Astrocyte of the cerebellum (primary cell): ENCODE data around the gene NEURL1.

ENCODE experiments used
- DNase-seq: peaks from one replicate; pipeline ENCODE4 v3.0.0-alpha.2; 2011; ENCODE audit warnings: low read depth
- H3K4me3 ChIP-seq: 2 replicates; pipeline ENCODE4 v1.5.1; 2011; ENCODE audit warnings: mild to moderate bottlenecking, low read depth, low read length, moderate library complexity
- in situ Hi-C: cut with HindIII; loops from 2 replicates; pipeline ENCODE4 v1.10.0; 2017; ENCODE audit warnings: low sequenced_read_pairs
- TF ChIP-seq, protein P1 (sequence below): IDR thresholded peaks from 2 replicates; pipeline ENCODE4 v1.5.1; 2012; ENCODE audit warnings: low read length, low read depth, moderate library complexity, mild to moderate bottlenecking; ENCODE audit errors: missing control alignments

NEURL1 gene

DNA sequence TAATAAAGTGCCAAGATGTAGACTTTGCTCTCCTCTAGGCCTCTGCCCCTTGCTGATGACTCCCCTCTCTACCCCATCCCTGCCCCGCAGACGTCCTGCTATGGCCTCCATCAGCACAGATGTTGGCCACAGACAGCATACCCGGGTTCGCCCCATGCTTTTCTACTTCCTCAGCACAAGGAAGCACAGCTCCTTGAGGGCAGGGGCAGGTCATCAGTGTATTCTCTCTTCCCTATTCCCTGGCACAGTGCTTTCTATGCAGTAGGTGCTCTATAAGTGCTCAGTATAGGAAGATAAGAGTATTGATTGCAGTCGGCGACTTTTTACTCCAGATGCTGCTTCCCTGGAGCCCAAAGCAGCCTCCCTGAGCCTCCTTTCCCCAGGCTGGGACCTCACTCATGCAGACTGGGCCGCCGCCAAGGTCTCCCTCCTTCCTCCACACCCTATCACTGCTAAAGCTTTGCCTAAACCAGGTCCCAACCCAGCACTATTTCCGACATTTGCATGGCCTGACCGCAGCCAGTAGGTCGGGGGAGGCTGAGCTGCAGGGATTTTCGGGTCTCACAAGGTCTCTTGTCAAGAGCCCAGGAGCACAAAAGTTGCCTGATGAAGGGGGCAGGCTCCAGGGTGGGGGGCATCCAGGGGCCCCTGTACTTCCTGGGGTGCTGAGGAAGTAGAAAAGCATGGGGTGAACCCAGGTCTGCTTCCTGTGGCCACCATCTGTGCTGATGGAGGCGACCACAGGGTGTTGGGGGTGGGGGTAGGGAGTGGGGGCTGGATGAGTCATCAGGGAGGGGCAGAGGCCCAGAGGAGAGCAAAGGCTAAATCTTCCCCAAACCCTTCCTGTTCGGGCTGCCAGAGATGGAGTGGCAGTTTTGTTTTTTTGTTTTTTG, 22.5 kb upstream of the NEURL1 start:
- TF ChIP-seq, protein P1, sequence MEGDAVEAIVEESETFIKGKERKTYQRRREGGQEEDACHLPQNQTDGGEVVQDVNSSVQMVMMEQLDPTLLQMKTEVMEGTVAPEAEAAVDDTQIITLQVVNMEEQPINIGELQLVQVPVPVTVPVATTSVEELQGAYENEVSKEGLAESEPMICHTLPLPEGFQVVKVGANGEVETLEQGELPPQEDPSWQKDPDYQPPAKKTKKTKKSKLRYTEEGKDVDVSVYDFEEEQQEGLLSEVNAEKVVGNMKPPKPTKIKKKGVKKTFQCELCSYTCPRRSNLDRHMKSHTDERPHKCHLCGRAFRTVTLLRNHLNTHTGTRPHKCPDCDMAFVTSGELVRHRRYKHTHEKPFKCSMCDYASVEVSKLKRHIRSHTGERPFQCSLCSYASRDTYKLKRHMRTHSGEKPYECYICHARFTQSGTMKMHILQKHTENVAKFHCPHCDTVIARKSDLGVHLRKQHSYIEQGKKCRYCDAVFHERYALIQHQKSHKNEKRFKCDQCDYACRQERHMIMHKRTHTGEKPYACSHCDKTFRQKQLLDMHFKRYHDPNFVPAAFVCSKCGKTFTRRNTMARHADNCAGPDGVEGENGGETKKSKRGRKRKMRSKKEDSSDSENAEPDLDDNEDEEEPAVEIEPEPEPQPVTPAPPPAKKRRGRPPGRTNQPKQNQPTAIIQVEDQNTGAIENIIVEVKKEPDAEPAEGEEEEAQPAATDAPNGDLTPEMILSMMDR: no peak
- in situ Hi-C loops: loop anchor here (10.0 kb wide), 1 partner anchor 56 kb away; no protein-coding TSS in a partner anchor
- H3K4me3 ChIP-seq: no peak overlapping the region
- no peak for DNase-seq

DNA sequence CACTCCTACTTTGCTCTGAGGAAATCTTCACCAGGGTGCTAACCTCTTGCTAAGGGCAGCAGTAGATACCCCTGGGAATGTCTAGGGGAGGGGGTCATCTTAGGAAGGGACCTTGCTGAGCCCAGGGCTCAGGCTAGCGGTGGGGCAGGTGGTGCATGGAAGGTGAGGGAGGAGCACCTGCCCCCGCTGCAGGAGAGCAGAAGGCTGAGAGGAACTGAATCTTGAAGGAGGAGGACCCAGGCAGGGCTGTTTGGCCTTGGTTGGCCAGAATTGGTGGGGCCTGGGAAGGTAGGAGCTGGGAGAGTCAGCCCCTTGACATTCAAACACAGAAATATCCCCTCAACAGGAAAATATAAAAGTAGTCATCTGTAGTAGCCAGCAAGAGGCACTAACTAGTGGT, 21.5 kb upstream of the NEURL1 start:
- in situ Hi-C loops: loop anchor here (10.0 kb wide), 1 partner anchor 57 kb away; no protein-coding TSS in a partner anchor
- no peak for DNase-seq
- H3K4me3 ChIP-seq: no peak overlapping the region
- TF ChIP-seq, protein P1: no peak

DNA sequence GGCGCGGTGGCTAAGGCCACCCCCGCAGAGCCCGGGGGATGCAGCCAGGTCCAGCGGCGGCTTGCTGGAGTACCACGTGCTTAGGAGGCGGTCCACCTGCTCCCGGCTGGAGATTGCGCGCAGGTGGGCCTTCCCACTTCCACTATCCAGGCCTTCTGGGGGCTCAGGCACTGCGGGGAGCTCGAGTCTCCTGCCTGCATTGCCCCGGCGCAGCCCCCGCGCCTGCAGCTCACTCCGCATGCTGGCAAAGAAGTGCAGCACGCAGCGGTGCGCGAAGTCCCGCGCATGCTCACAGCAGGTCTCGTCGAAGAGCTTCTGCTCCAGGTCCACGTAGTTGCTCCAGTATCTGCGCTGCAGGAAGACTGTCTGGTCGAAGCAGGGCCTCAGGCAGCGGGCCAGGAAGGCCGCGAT, 20.2 kb upstream of the NEURL1 start:
- no peak for DNase-seq
- in situ Hi-C loops: loop anchor here (10.0 kb wide), 1 partner anchor 58 kb away; no protein-coding TSS in a partner anchor
- TF ChIP-seq, protein P1: no peak
- no peak overlapping the region for H3K4me3 ChIP-seq

DNA sequence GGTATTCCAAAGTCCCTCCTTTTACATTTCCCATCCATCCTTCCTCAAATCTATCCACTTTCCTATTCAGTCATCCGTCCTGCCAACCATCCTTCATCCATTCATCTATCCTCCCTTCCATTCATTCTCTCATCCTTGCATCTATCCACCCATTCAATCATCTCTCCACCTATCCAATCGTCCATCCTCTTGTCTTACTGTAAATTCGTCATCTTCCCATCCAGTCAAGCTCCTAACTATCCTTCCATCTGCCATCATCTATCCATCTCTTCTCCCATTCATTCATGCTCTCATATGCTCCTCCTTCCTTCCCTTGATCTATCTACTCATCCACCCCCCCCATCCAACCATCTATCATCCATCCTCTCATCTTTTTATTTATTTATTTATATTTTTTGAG, 19.4 kb upstream of the NEURL1 start:
- TF ChIP-seq, protein P1: no peak
- no peak overlapping the region for H3K4me3 ChIP-seq
- in situ Hi-C loops: loop anchor here (10.0 kb wide), 1 partner anchor 59 kb away; no protein-coding TSS in a partner anchor
- no peak for DNase-seq

DNA sequence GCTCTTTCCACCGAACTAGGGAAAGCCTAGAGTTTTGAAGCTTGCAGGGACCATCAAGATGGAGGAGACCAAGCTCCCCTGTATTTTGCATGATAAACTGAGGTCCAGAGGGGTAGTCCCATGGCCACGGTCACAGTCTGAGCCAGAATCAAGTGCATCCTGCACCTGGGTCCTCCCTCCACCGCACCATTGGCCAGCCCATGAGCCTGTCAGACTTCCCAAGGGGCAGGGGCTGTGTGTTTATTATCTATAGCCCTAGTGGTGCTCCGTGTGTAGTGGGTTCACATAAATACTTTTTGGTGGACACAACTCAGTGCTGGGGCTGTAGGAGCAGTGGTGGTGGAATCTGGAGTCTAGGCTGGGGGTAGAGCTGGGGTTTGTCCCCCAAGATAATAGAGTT, 18.1 kb upstream of the NEURL1 start:
- H3K4me3 ChIP-seq: no peak overlapping the region
- TF ChIP-seq, protein P1: no peak
- in situ Hi-C loops: loop anchor here (10.0 kb wide), 1 partner anchor 61 kb away; no protein-coding TSS in a partner anchor
- no peak for DNase-seq

DNA sequence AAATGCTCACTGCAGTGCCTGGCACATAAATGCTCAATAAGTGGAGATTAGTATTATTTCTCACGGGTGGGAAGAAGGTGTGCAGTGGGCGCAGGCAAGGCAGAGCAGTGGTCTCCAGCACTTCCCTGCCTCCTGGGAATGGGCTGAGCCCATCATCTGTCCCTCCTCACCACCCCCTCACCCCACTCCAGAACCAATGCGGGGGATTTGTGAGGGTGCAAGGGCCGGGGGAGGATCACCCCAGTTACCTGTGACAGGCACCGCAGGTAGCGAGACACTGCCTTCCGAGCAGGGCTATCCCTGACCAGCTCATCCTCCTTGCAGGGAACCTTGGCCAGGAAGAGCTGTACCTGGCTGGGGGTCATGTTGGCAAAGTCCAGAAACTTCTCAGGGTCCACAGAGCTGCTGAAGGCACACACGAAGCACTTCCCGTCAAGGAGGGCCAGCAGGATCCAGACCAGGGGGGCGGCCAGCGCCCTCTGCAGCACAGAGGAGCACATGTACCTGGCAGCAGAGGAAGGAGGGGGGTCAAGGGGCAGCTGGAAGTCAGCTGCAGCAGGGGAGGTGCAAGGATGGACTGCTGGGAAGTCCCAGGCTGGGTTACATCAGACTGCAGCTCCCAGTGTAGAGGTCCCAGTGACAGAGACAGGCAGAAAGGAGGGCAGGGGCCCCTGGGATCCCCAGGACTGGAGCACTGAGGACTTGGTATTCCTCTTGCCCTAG, 17.3 kb upstream of the NEURL1 start:
- TF ChIP-seq, protein P1: no peak
- in situ Hi-C loops: loop anchor here (10.0 kb wide), 1 partner anchor 61 kb away; no protein-coding TSS in a partner anchor
- DNase-seq: no peak
- no peak overlapping the region for H3K4me3 ChIP-seq
